H1 (cell line): ENCODE data around the gene NDUFV1. TPM values are rescaled to one million over a fixed set of nuclear protein-coding genes. Genes with fewer than 3 reads are reported as not detected.

Source experiments
- CBX5 ChIP-seq: fragments of 300-800, 300-1000 bp; sonication (generic); IDR thresholded peaks from 2 replicates; pipeline ENCODE4 v1.7.1; 2016; ENCODE audit warnings: antibody characterized with exemption, low read length, low read depth
- CREB1 ChIP-seq: IDR thresholded peaks from 2 replicates; pipeline ENCODE4 v1.6.1; 2012; ENCODE audit warnings: inconsistent platforms
- EZH2 ChIP-seq: fragments of 200-600 bp; sonication (generic); IDR thresholded peaks from 2 replicates; pipeline ENCODE4 v1.7.1; 2012; ENCODE audit warnings: low read depth, mild to moderate bottlenecking, moderate library complexity, low read length, inconsistent platforms; ENCODE audit not compliant: severe bottlenecking
- GABPA ChIP-seq: IDR thresholded peaks from 2 replicates; pipeline ENCODE4 v1.6.1; 2011; ENCODE audit warnings: mild to moderate bottlenecking, low read length, moderate library complexity, borderline replicate concordance; ENCODE audit not compliant: insufficient read depth
- polyA plus RNA-seq, 7 experiments: library from polyadenylated mRNA; depleted of rRNA in 3 of 7; stranded (reverse) in 5 of 7; unstranded in 2 of 7; fragments of >200 nt in 5 of 7; fragments of 200-250 nt in 2 of 7; gene quantifications; 1 replicate in 5 of 7; 2 replicates in 1 of 7; 4 replicates in 1 of 7; pipeline versions ENCODE4 v1.2.1 to v1.2.3, GENCODE V29; 2011 to 2013; ENCODE audit warnings: missing spikeins in 2 of 7, mixed read lengths in 2 of 7
- total RNA-seq: library from RNA; stranded (reverse); fragmentation: NEBNext Ultra II Directional; extraction: Animal tissue kit (Norgen Biotek cat#: 25700); gene quantifications from 2 replicates; pipeline ENCODE4 v1.2.1, GENCODE V29; 2021

NDUFV1 gene
- total and polyA plus RNA-seq, 2 of the 8 experiments (the other 6 are each of a cell fraction or from before 2014, with no cell fraction given): 125 to 131 TPM

DNA sequence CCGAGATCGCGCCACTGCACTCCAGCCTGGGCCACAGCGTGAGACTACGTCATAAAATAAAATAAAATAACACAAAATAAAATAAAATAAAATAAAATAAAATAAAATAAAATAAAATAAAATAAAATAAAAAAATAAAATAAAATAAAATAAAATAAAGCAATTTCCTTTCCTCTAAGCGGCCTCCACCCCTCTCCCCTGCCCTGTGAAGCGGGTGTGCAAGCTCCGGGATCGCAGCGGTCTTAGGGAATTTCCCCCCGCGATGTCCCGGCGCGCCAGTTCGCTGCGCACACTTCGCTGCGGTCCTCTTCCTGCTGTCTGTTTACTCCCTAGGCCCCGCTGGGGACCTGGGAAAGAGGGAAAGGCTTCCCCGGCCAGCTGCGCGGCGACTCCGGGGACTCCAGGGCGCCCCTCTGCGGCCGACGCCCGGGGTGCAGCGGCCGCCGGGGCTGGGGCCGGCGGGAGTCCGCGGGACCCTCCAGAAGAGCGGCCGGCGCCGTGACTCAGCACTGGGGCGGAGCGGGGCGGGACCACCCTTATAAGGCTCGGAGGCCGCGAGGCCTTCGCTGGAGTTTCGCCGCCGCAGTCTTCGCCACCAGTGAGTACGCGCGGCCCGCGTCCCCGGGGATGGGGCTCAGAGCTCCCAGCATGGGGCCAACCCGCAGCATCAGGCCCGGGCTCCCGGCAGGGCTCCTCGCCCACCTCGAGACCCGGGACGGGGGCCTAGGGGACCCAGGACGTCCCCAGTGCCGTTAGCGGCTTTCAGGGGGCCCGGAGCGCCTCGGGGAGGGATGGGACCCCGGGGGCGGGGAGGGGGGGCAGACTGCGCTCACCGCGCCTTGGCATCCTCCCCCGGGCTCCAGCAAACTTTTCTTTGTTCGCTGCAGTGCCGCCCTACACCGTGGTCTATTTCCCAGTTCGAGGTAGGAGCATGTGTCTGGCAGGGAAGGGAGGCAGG is 23.2 kb upstream of the NDUFV1 start, which contains the start of gene GSTP1 (continued):
- TF ChIP-seq EZH2 (no peak), CBX5 (no peak), GABPA (no peak), CREB1 (no peak)
